Caco-2 (cell line): ENCODE data around the gene PINK1. TPM values are rescaled to one million over a fixed set of nuclear protein-coding genes. Genes with fewer than 3 reads are reported as not detected.

Experiments
- BruUV-seq: library from RNA; stranded (reverse); fragments of 400-500 nt; replicated peaks from 2 replicates; lab custom pipeline; 2021; lab: Mats Ljungman, UMichigan
- CTCF ChIA-PET: fragments of 300-600 bp; sonication (Branson Sonifier 250); formaldehyde crosslinking; loops from one replicate; lab custom pipeline; 2022; ENCODE audit warnings: antibody characterized with exemption; lab: Charles Lee
- POLR2A ChIA-PET: fragments of 300-600 bp; sonication (Branson Sonifier 250); formaldehyde crosslinking; loops from one replicate; lab custom pipeline; 2022; ENCODE audit warnings: antibody characterized with exemption; lab: Charles Lee
- DNase-seq, 2 experiments: peaks; one replicate each; pipeline versions ENCODE4 v3.0.0 to v3.0.0-alpha.2; 2020 to 2022
- H3K27me3 ChIP-seq: replicated peaks from 2 replicates; pipeline ENCODE4 v1.6.0; 2011; ENCODE audit warnings: low read length; ENCODE audit not compliant: control insufficient read depth, insufficient read depth
- H3K36me3 ChIP-seq: 2 replicates; pipeline ENCODE4 v1.5.1; 2011; ENCODE audit warnings: low read length; ENCODE audit not compliant: control insufficient read depth, insufficient read depth
- H3K4me1 ChIP-seq: fragments of 250-450 bp; sonication (Bioruptor Pico); 2 replicates; pipeline ENCODE4 v1.5.1; 2020; ENCODE audit warnings: mild to moderate bottlenecking
- H3K4me3 ChIP-seq: 2 replicates; pipeline ENCODE4 v1.5.1; 2011; ENCODE audit warnings: low read depth, mild to moderate bottlenecking, control low read depth, low read length
- H3K9me3 ChIP-seq: fragments of 250-450 bp; sonication (Bioruptor Pico); 2 replicates; pipeline ENCODE4 v1.5.1; 2020; ENCODE audit warnings: mild to moderate bottlenecking, moderate library complexity
- H3K27ac Mint-ChIP-seq: one replicate; pipeline ENCODE4 v1.8.0; 2022; ENCODE audit warnings: mixed read lengths; ENCODE audit not compliant: unreplicated experiment
- H3K27me3 Mint-ChIP-seq: one replicate; pipeline ENCODE4 v1.8.0; 2022; ENCODE audit warnings: mixed read lengths; ENCODE audit not compliant: insufficient read depth, unreplicated experiment
- H3K36me3 Mint-ChIP-seq: one replicate; pipeline ENCODE4 v1.8.0; 2022; ENCODE audit warnings: mild to moderate bottlenecking, mixed read lengths; ENCODE audit not compliant: insufficient read depth, unreplicated experiment
- H3K4me1 Mint-ChIP-seq: one replicate; pipeline ENCODE4 v1.8.0; 2022; ENCODE audit warnings: low read depth, mixed read lengths; ENCODE audit not compliant: unreplicated experiment
- H3K4me3 Mint-ChIP-seq: one replicate; pipeline ENCODE4 v1.8.0; 2022; ENCODE audit warnings: mild to moderate bottlenecking, moderate library complexity, mixed read lengths; ENCODE audit not compliant: unreplicated experiment
- H3K9me3 Mint-ChIP-seq: one replicate; pipeline ENCODE4 v1.8.0; 2022; ENCODE audit warnings: mixed read lengths; ENCODE audit not compliant: unreplicated experiment
- intact Hi-C: fragments of 100-400 bp; cut with micrococcal nuclease; formaldehyde crosslinking; loops from one replicate; pipeline ENCODE4 v1.10.0; 2022; ENCODE audit not compliant: unreplicated experiment
- total RNA-seq: library from RNA; stranded (reverse); gene quantifications from 2 replicates; pipeline ENCODE4 v1.2.3, GENCODE V29; 2022
- TF ChIP-seq, protein P1 (sequence below), 2 experiments: fragments of 200-600 bp in 1 of 2; IDR thresholded peaks; 1 replicate in 1 of 2; 2 replicates in 1 of 2; pipeline versions ENCODE4 v1.5.1 to v1.8.0; 2011 to 2022; ENCODE audit warnings: antibody characterized with exemption in 1 of 2, control low read depth in 1 of 2, inconsistent platforms in 1 of 2, low read depth in 1 of 2, low read length in 1 of 2, mild to moderate bottlenecking in 1 of 2, moderate library complexity in 1 of 2; ENCODE audit not compliant: insufficient read depth in 1 of 2, severe bottlenecking in 1 of 2, unreplicated experiment in 1 of 2

The PINK1 gene
- total RNA-seq, 1 experiment from 2014 or later = 23.2 TPM

DNA sequence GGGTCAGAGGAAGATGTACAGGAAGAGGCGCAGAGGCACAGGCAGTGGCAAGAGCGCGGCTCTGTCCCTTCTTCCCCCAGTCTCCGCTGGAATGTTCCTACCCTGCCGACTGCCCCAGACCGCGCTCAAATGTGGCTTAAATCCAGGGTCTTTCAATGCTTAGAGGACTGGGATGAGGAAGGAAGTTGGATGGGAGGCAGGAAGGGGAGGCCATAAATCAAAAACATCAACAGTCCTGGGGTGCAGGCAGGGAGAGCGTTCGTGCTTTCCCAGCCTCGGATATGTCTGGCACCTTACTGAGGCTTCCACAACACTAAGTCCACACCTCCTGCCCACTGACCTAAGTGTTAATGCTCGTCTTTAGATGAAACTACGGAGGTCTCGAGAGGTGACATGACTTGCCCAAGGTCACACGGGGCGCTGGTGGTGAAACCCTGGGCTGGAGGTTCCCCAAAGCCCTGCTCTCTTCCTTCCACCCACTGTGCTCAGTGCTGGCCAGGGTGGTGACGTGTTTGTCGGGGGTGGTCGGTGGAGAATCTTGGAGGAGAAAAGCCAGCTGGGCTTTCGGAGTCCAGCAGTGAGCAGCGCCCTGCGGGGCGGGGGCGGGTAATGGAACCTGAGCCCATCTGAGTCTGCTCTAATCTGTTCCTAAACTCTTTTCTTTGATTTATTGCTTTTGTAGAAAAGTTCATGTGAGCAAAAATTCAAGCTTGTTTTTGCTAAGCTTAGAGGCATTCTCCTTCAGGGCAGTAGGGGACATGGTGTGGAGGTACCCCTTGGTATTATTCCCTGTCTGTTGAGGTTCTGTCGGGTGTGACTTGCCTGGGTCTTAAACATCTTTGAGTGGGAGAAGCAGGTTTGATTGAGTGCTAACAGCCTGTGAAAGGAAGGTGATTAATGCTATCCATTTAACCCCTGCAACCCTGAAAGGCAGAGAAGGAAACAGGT, 43.7 kb upstream of the PINK1 start:
- ChIA-PET CTCF (interaction anchor here (1.5 kb wide), 1 partner anchor 44 kb away, joined by 8 read pairs; no protein-coding TSS in a partner anchor), POLR2A (interaction anchor here (0.8 kb wide), 1 partner anchor 44 kb away, joined by 3 read pairs; no protein-coding TSS in a partner anchor)
- Histone ChIP-seq H3K36me3 (no peaks in the 10 kb centered on the region), H3K4me3 (peak overlapping the region; percentile 2; the same call in 1 of the 2 replicates), H3K4me1 (peaks cover 16% of the 10 kb centered on the region; the same call in 1 of the 2 replicates), H3K27me3 (no peaks in the 10 kb centered on the region), H3K9me3 (no peaks in the 10 kb centered on the region)
- Mint-ChIP-seq H3K27ac (no peak overlapping the region), H3K4me1 (peaks cover 7% of the 10 kb centered on the region), H3K27me3 (no peaks in the 10 kb centered on the region), H3K36me3 (no peaks in the 10 kb centered on the region), H3K9me3 (no peaks in the 10 kb centered on the region), H3K4me3 (no peak overlapping the region)
- intact Hi-C loops = no loop called here
- TF ChIP-seq, protein P1, sequence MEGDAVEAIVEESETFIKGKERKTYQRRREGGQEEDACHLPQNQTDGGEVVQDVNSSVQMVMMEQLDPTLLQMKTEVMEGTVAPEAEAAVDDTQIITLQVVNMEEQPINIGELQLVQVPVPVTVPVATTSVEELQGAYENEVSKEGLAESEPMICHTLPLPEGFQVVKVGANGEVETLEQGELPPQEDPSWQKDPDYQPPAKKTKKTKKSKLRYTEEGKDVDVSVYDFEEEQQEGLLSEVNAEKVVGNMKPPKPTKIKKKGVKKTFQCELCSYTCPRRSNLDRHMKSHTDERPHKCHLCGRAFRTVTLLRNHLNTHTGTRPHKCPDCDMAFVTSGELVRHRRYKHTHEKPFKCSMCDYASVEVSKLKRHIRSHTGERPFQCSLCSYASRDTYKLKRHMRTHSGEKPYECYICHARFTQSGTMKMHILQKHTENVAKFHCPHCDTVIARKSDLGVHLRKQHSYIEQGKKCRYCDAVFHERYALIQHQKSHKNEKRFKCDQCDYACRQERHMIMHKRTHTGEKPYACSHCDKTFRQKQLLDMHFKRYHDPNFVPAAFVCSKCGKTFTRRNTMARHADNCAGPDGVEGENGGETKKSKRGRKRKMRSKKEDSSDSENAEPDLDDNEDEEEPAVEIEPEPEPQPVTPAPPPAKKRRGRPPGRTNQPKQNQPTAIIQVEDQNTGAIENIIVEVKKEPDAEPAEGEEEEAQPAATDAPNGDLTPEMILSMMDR (IDR thresholded peaks at IDR 0.05; ENCODE audit: insufficient read depth in 1 of 2, low read depth in 1 of 2, low read length in 1 of 2, severe bottlenecking in 1 of 2, unreplicated experiment in 1 of 2) = no peak
- BruUV-seq = no TSS peak
- DNase-seq = no peak

DNA sequence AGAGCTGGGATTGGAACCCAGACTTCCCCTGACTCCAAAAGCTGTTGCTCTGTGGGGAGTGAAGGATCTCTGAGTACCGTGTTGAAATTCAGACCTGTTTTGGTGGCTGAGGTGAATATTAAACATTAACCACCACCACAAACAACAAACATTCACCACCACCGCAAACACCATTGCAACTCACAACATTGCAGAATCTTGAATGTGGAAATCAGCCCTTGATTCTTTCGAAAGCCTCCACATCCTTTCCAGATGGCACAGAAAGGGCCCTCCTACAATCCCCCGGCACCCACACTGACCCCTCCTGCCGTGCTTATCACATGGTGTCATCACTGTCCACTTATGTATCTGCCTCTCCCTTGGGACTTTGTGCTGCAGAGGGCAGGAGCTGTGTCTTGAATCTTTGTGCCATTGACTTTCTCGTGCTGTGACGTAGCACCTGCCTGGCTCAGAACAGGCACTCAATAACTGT, 42.9 kb upstream of the PINK1 start:
- DNase-seq = no peak
- Mint-ChIP-seq H3K4me3 (no peak overlapping the region), H3K27me3 (no peaks in the 10 kb centered on the region), H3K27ac (no peak overlapping the region), H3K4me1 (peaks cover 7% of the 10 kb centered on the region), H3K36me3 (no peaks in the 10 kb centered on the region), H3K9me3 (no peaks in the 10 kb centered on the region)
- H3K4me1 ChIP-seq = peaks cover 16% of the 10 kb centered on the region; the same call in 1 of the 2 replicates
- TF ChIP-seq, protein P1 (IDR thresholded peaks at IDR 0.05; ENCODE audit: insufficient read depth in 1 of 2, low read depth in 1 of 2, low read length in 1 of 2, severe bottlenecking in 1 of 2, unreplicated experiment in 1 of 2) = no peak
- intact Hi-C loops = no loop called here
- no peaks in the 10 kb centered on the region for H3K36me3 ChIP-seq
- CTCF ChIA-PET = no interaction called here
- no peaks in the 10 kb centered on the region for H3K27me3 ChIP-seq
- H3K9me3 ChIP-seq = no peaks in the 10 kb centered on the region
- no TSS peak for BruUV-seq
- POLR2A ChIA-PET = interaction anchor here (0.8 kb wide), 1 partner anchor 44 kb away, joined by 3 read pairs; no protein-coding TSS in a partner anchor
- no peak overlapping the region for H3K4me3 ChIP-seq

DNA sequence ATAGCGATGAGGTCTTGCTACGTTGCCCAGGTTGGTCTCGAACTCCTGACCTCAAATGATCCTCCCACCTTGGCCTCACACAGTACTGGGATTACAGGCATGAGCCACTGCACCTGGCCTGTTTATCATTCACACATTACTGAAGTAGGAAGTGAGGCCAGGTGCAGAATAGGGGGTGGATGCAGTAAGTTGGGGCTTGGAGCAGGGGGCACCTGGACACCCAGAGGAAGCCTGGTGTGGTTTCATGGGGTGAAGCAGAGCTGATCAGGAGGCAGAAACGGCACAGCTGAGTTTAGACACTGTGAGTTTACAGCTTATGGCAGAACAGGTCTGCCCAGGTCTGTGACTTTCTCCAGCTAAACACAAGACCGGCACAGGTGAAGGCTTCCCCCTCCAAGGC, 39.5 kb upstream of the PINK1 start:
- Histone ChIP-seq H3K36me3 (no peaks in the 10 kb centered on the region), H3K4me1 (peaks cover 12% of the 10 kb centered on the region; the same call in 1 of the 2 replicates), H3K4me3 (no peak overlapping the region), H3K27me3 (no peaks in the 10 kb centered on the region), H3K9me3 (no peaks in the 10 kb centered on the region)
- Mint-ChIP-seq H3K9me3 (peaks cover 4% of the 10 kb centered on the region), H3K4me3 (no peak overlapping the region), H3K4me1 (peaks cover 7% of the 10 kb centered on the region), H3K36me3 (no peaks in the 10 kb centered on the region), H3K27ac (no peak overlapping the region), H3K27me3 (no peaks in the 10 kb centered on the region)
- ChIA-PET CTCF (interaction anchor here (0.6 kb wide), 1 partner anchor 31 kb away, joined by 3 read pairs; no protein-coding TSS in a partner anchor), POLR2A (no interaction called here)
- intact Hi-C loops = no loop called here
- DNase-seq = no peak
- TF ChIP-seq, protein P1 (IDR thresholded peaks at IDR 0.05; ENCODE audit: insufficient read depth in 1 of 2, low read depth in 1 of 2, low read length in 1 of 2, severe bottlenecking in 1 of 2, unreplicated experiment in 1 of 2) = no peak
- BruUV-seq = no TSS peak
